K562 (cell line): ENCODE data around the gene CEP128. TPM values are rescaled to one million over a fixed set of nuclear protein-coding genes. Genes with fewer than 3 reads are reported as not detected.

Experiments used
- ATAC-seq: fragments of 200-7000 bp; cut with Tn5 transposase; 3 replicates; pipeline ENCODE4 v1.9.1; 2020; ENCODE audit warnings: moderate library complexity
- BruUV-seq: library from RNA; stranded (reverse); fragments of 400-500 nt; replicated peaks from 2 replicates; lab custom pipeline; 2021; lab: Mats Ljungman, UMichigan
- CTCF ChIA-PET: fragments of 300-600 bp; formaldehyde crosslinking; extraction: SDS; loops from one replicate; lab custom pipeline; 2021; ENCODE audit warnings: low intra/inter-chr PET ratio; lab: Yijun Ruan, JAX
- POLR2A ChIA-PET: fragments of 300-600, 350-650 bp; sonication (Branson Sonifier 250); formaldehyde crosslinking; extraction: SDS; loops from one replicate; lab custom pipeline; 2021; ENCODE audit warnings: antibody characterized with exemption, inconsistent platforms; lab: Yijun Ruan, JAX
- DNase-seq, 4 experiments: peaks; one replicate each; pipeline versions ENCODE4 v3.0.0 to v3.0.0-alpha.2; 2011 to 2018; ENCODE audit warnings: low spot score in 3 of 4, mixed read lengths in 3 of 4; ENCODE audit errors: extremely low read depth in 1 of 4
- FAIRE-seq: peaks from 2 replicates; lab custom pipeline; 2011; peaks lifted over from hg19 to GRCh38; lab: Jason Lieb, UNC
- H2AFZ ChIP-seq: 2 replicates; pipeline ENCODE4 v1.6.0; 2011; ENCODE audit warnings: low read depth, low read length, control low read depth, inconsistent platforms
- H3K27ac ChIP-seq: fragments of 200-600 bp; 3 replicates; pipeline ENCODE4 v1.8.0; 2011; ENCODE audit warnings: low read depth, mild to moderate bottlenecking, control low read depth, inconsistent platforms, low read length, moderate library complexity, mixed read lengths; ENCODE audit errors: extremely low read depth
- H3K27me3 ChIP-seq, 2 experiments: fragments of 300-600 bp in 1 of 2; 2 replicates in 1 of 2; 3 replicates in 1 of 2; pipeline versions ENCODE4 v1.6.0 to v1.8.0; 2011; ENCODE audit warnings: inconsistent platforms in 2 of 2, low read length in 2 of 2, mild to moderate bottlenecking in 1 of 2, mixed read lengths in 1 of 2, moderate library complexity in 1 of 2; ENCODE audit not compliant: control insufficient read depth in 2 of 2, insufficient read depth in 2 of 2
- H3K36me3 ChIP-seq: fragments of 300-600 bp; 3 replicates; pipeline ENCODE4 v1.8.0; 2011; ENCODE audit warnings: mild to moderate bottlenecking, low read length, inconsistent platforms; ENCODE audit not compliant: control insufficient read depth, insufficient read depth
- H3K4me1 ChIP-seq, 2 experiments: fragments of 200-600 bp in 1 of 2; replicated peaks in 1 of 2; 2 replicates in 1 of 2; 3 replicates in 1 of 2; pipeline versions ENCODE4 v1.5.1 to v1.8.0; 2011; ENCODE audit warnings: inconsistent platforms in 2 of 2, low read length in 2 of 2, mild to moderate bottlenecking in 1 of 2, mixed read lengths in 1 of 2, moderate library complexity in 1 of 2; ENCODE audit not compliant: control insufficient read depth in 2 of 2, insufficient read depth in 2 of 2
- H3K4me2 ChIP-seq: 2 replicates; pipeline ENCODE4 v1.6.1; 2011; ENCODE audit warnings: low read length, control low read depth, inconsistent platforms, mixed read lengths; ENCODE audit not compliant: insufficient read depth
- H3K4me3 ChIP-seq: fragments of 200-600 bp; sonication (generic), shearing (Covaris generic); 2 replicates; pipeline ENCODE4 v1.5.1; 2016; ENCODE audit warnings: control low read depth, inconsistent platforms
- H3K79me2 ChIP-seq: fragments of 200-600 bp; 3 replicates; pipeline ENCODE4 v1.8.0; 2011; ENCODE audit warnings: low read length, inconsistent platforms; ENCODE audit not compliant: control insufficient read depth, insufficient read depth
- H3K9ac ChIP-seq, 2 experiments: 2 replicates each; pipeline versions ENCODE4 v1.6.0 to v1.6.1; 2011; ENCODE audit warnings: low read depth in 2 of 2, low read length in 2 of 2, control low read depth in 1 of 2, inconsistent platforms in 1 of 2, mild to moderate bottlenecking in 1 of 2, mixed read lengths in 1 of 2; ENCODE audit not compliant: insufficient read depth in 1 of 2
- H3K9me1 ChIP-seq: one replicate; pipeline ENCODE4 v1.6.0; 2011; ENCODE audit warnings: inconsistent platforms, mild to moderate bottlenecking, low read length, moderate library complexity; ENCODE audit not compliant: control insufficient read depth, insufficient read depth
- H3K9me3 ChIP-seq: replicated peaks from 2 replicates; pipeline ENCODE4 v1.5.1; 2011; ENCODE audit warnings: low read depth, low read length, inconsistent platforms; ENCODE audit not compliant: control insufficient read depth, insufficient read depth
- H4K20me1 ChIP-seq: replicated peaks from 2 replicates; pipeline ENCODE4 v1.6.1; 2011; ENCODE audit warnings: low read length, inconsistent platforms, mixed read lengths; ENCODE audit not compliant: control insufficient read depth, insufficient read depth
- CBX2 ChIP-seq: fragments of 200-600 bp; sonication (generic); IDR thresholded peaks from one replicate; pipeline ENCODE4 v1.6.1; 2012; ENCODE audit warnings: mild to moderate bottlenecking, low read length, inconsistent platforms; ENCODE audit not compliant: insufficient read depth, poor library complexity, severe bottlenecking
- JUNB ChIP-seq: fragments of 450-650 bp; formaldehyde crosslinking; conservative IDR thresholded peaks from 2 replicates; pipeline ENCODE4 v1.4.0; 2020; ENCODE audit warnings: mild to moderate bottlenecking
- POLR3A ChIP-seq: IDR thresholded peaks from 2 replicates; pipeline ENCODE4 v1.6.1; 2011; ENCODE audit warnings: borderline replicate concordance, mild to moderate bottlenecking, moderate library complexity; ENCODE audit not compliant: insufficient read length, insufficient read depth; ENCODE audit errors: extremely low read depth
- PRDM10 ChIP-seq: fragments of 450-650 bp; IDR thresholded peaks from 2 replicates; pipeline ENCODE4 v1.6.1; 2018; ENCODE audit not compliant: partially characterized antibody
- STAT5B ChIP-seq: fragments of 250-450 bp; sonication (Bioruptor Pico); IDR thresholded peaks from 2 replicates; pipeline ENCODE4 v1.8.0; 2021; ENCODE audit warnings: mild to moderate bottlenecking, inconsistent platforms
- ZNF408 ChIP-seq: fragments of 250-450 bp; sonication (Bioruptor Pico); IDR thresholded peaks from 2 replicates; pipeline ENCODE4 v1.4.0; 2020; ENCODE audit warnings: low read depth, mild to moderate bottlenecking, moderate library complexity
- ZNF584 ChIP-seq: fragments of 200-800 bp; sonication (Bioruptor generic); IDR thresholded peaks from 2 replicates; pipeline ENCODE4 v1.6.1; 2016; ENCODE audit warnings: low read depth, mild to moderate bottlenecking, missing genetic modification characterization, missing compliant biosample characterization
- WGBS: fragments of 100-300 bp; shearing (Covaris generic); methylation state at CpG from one replicate; pipeline ENCODE4 v1.1.6; 2016; ENCODE audit warnings: low coverage, mixed read lengths; ENCODE audit not compliant: insufficient coverage; ENCODE audit errors: missing lambda C conversion rate; 5-methylcytosine and 5-hydroxymethylcytosine counted together
- in situ Hi-C: fragments of 300-500 bp; cut with MboI; formaldehyde crosslinking; loops from 4 replicates; pipeline ENCODE4 v1.15.0; 2018; ENCODE audit warnings: inconsistent platforms, mixed read lengths
- intact Hi-C: fragments of 100-400 bp; cut with micrococcal nuclease; formaldehyde crosslinking; loops from 2 replicates; pipeline ENCODE4 v1.14.2; 2022
- polyA plus RNA-seq, 8 experiments: library from polyadenylated mRNA; depleted of rRNA in 4 of 8; stranded (reverse) in 5 of 8; unstranded in 3 of 8; fragments of >200 nt; fragmentation: Nextera tagmentation in 2 of 8; fragmentation: Illumina TruSeq in 1 of 8; extraction: Ambion mirVana in 2 of 8; extraction: Trizol in 1 of 8; gene quantifications; 2 replicates each; pipeline versions ENCODE4 v1.2.1 to v1.2.3, GENCODE V29; 2011 to 2014; ENCODE audit warnings: inconsistent platforms in 1 of 8, missing spikeins in 1 of 8
- total RNA-seq, 7 experiments: library from RNA; depleted of rRNA in 6 of 7; stranded (reverse); fragments of >200 nt in 6 of 7; fragmentation: Illumina TruSeq in 2 of 7; extraction: Trizol in 2 of 7; gene quantifications; 2 replicates each; pipeline versions ENCODE4 v1.2.1 to v1.2.3, GENCODE V29; 2011 to 2021; ENCODE audit warnings: low replicate concordance in 1 of 7

Gene CEP128
- total and polyA plus RNA-seq, 9 of the 15 experiments (the other 6 are each of a cell fraction or from before 2014, with no cell fraction given), result 2.3 to 9.2 (median 4.6) TPM

- TF ChIP-seq POLR3A, result no peak
- TF ChIP-seq CBX2, result no peak
- TF ChIP-seq STAT5B (CRISPR knock-in tag), result no peak
- no peak for TF ChIP-seq ZNF584 (CRISPR knock-in tag)
- no peak for TF ChIP-seq ZNF408 (CRISPR knock-in tag)
These were observed 365.8 kb downstream of the CEP128 start (continued) for GRCh38 chr14:80575763-80576162.

GRCh38 chr14:80572666-80573065 lies 368.9 kb downstream of the CEP128 start:
- Histone ChIP-seq H3K4me3 (no peak overlapping the region), H2AFZ (no peak overlapping the region), H3K36me3 (no peaks in the 10 kb centered on the region), H3K4me1 (no peaks in the 10 kb centered on the region), H3K9me1 (no peaks in the 10 kb centered on the region), H3K9me3 (no peaks in the 10 kb centered on the region), H3K9ac (no peak overlapping the region), H3K79me2 (no peaks in the 10 kb centered on the region), H3K4me2 (no peak overlapping the region), H3K27ac (no peak overlapping the region), H3K27me3 (no peaks in the 10 kb centered on the region), H4K20me1 (no peaks in the 10 kb centered on the region)
- intact Hi-C loops (no loop called here), in situ Hi-C loops (no loop called here)
- no TSS peak for BruUV-seq
- CTCF ChIA-PET, result no interaction called here
- ATAC-seq (no peak), DNase-seq (no peak), FAIRE-seq (no peak)
- 63% methylated on average over 4 of the region's 6 CpGs for WGBS
- TF ChIP-seq PRDM10 (no peak), JUNB (CRISPR knock-in tag) (no peak)
- POLR2A ChIA-PET, result no interaction called here
